Inflammatory macrophage treated with lipopolysaccharide for 4 hours (primary cell): Measurements from ENCODE around the gene PXMP2.
"Not testable (repeated sequence)": the region's sequence is repeated elsewhere in the genome, so short reads cannot be mapped to it uniquely, and the experiment has no call there.

Experiments
- DNase-seq: peaks from one replicate; pipeline ENCODE4 v3.0.0-alpha.2; 2020

PXMP2 gene

GRCh38 chr12:132724506-132725241 lies 37.3 kb downstream of the PXMP2 start:
- no peak for DNase-seq

- DNase-seq = no peak
These were observed 39.0 kb downstream of the PXMP2 start for GRCh38 chr12:132726386-132726785.

- no peak for DNase-seq
These were observed 39.9 kb downstream of the PXMP2 start for GRCh38 chr12:132727091-132727794.

GRCh38 chr12:132728502-132728901 lies 41.1 kb downstream of the PXMP2 start:
- DNase-seq = no peak

- DNase-seq = no peak
These were observed 42.3 kb downstream of the PXMP2 start for GRCh38 chr12:132729541-132730320.

GRCh38 chr12:132730353-132730752 lies 43.0 kb downstream of the PXMP2 start:
- DNase-seq = no peak

- DNase-seq = no peak
These were observed 44.2 kb downstream of the PXMP2 start for GRCh38 chr12:132731574-132731973.

- no peak for DNase-seq
These were observed 46.8 kb downstream of the PXMP2 start for GRCh38 chr12:132734206-132734605.

- DNase-seq = no peak
These were observed 48.1 kb downstream of the PXMP2 start for GRCh38 chr12:132735496-132735895.

GRCh38 chr12:132736378-132736777 lies 49.0 kb downstream of the PXMP2 start:
- no peak for DNase-seq

GRCh38 chr12:132736913-132737312 lies 49.5 kb downstream of the PXMP2 start:
- DNase-seq = no peak

- no peak for DNase-seq
These were observed 52.4 kb downstream of the PXMP2 start for GRCh38 chr12:132739600-132740312.

- DNase-seq = no peak
These were observed 52.9 kb downstream of the PXMP2 start for GRCh38 chr12:132740313-132740646.

GRCh38 chr12:132740652-132741051 lies 53.3 kb downstream of the PXMP2 start:
- no peak for DNase-seq

GRCh38 chr12:132741620-132742019 lies 54.2 kb downstream of the PXMP2 start:
- no peak for DNase-seq

GRCh38 chr12:132743831-132744230 lies 56.4 kb downstream of the PXMP2 start:
- DNase-seq = no peak

GRCh38 chr12:132746613-132747012 lies 59.2 kb downstream of the PXMP2 start:
- no peak for DNase-seq

GRCh38 chr12:132747395-132747794 lies 60.0 kb downstream of the PXMP2 start:
- no peak for DNase-seq

- no peak for DNase-seq
These were observed 60.5 kb downstream of the PXMP2 start for GRCh38 chr12:132747896-132748295.

GRCh38 chr12:132748319-132748718 lies 60.9 kb downstream of the PXMP2 start:
- DNase-seq = no peak

GRCh38 chr12:132753670-132754069 lies 66.3 kb downstream of the PXMP2 start:
- not testable (repeated sequence) for DNase-seq

- no peak for DNase-seq
These were observed 67.0 kb downstream of the PXMP2 start for GRCh38 chr12:132754160-132754932.
